ENCODE results near the gene NAA38.

The NAA38 gene

DNA sequence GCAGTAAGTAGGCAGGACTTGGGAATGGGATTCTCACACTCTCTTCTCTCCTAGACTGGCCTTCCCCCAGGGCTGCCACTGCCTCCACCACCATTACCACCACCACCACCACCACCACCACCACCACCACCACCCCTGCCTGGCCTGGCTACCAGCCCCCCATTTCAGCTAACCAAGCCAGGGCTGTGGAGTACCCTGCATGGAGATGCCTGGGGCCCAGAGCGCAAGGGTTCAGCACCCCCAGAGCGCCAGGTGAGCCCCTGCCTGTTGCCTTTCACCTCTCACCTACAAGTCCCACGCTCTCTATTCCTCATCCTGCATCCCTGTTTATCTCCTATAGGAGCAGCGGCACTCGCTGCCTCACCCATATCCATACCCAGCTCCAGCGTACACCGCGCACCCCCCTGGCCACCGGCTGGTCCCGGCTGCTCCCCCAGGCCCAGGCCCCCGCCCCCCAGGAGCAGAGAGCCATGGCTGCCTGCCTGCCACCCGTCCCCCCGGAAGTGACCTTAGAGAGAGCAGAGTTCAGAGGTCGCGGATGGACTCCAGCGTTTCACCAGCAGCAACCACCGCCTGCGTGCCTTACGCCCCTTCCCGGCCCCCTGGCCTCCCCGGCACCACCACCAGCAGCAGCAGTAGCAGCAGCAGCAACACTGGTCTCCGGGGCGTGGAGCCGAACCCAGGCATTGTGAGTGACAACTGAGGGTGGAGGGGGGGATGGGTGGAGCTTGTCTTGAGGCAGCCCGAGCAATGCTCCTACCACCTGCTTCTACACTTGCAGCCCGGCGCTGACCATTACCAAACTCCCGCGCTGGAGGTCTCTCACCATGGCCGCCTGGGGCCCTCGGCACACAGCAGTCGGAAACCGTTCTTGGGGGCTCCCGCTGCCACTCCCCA lies 10.3 kb downstream of the NAA38 start:
- peaks cover 19 to 26% of the 10 kb centered on the region in 2 donors for H3K4me1 ChIP-seq (ENCODE audit: control insufficient read depth in 1 of 2, insufficient read depth in 2 of 2, low read length in 2 of 2)

DNA sequence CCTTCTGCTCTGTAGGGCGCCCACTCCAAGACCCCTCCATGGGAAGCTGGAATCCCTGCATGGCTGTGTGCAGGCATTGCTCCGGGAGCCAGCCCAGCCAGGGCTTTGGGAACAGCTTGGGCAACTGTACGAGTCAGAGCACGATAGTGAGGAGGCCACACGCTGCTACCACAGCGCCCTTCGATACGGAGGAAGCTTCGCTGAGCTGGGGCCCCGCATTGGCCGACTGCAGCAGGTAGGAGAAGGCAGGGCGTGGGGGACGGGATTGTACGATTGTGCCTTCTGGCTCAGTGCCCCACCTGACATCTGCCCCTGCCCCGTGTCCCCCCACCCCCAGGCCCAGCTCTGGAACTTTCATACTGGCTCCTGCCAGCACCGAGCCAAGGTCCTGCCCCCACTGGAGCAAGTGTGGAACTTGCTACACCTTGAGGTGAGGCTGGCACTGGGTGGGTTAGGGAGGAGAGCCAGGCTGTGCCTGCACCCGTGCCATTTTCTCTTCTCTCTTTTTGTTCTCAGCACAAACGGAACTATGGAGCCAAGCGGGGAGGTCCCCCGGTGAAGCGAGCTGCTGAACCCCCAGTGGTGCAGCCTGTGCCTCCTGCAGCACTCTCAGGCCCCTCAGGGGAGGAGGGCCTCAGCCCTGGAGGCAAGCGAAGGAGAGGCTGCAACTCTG lies 11.2 kb downstream of the NAA38 start:
- Histone ChIP-seq H3K9me3 (ENCODE audit: control insufficient read depth in 1 of 2, low read length in 2 of 2) (no peaks in the 10 kb centered on the region), H3K27ac (ENCODE audit: low read depth, low read length) (no peak overlapping the region), H3K9ac (ENCODE audit: low read depth in 1 of 2, low read length in 2 of 2) (no peak overlapping the region), H3K4me3 (ENCODE audit: low read depth in 1 of 2, low read length in 2 of 2) (no peak overlapping the region), H3K27me3 (ENCODE audit: control insufficient read depth in 1 of 2, insufficient read depth in 2 of 2, low read length in 2 of 2) (no peaks in the 10 kb centered on the region), H3K36me3 (ENCODE audit: control insufficient read depth in 1 of 2, insufficient read depth in 2 of 2, low read length in 2 of 2) (peaks cover 35 to 44% of the 10 kb centered on the region in 2 donors), H3K4me1 (ENCODE audit: control insufficient read depth in 1 of 2, insufficient read depth in 2 of 2, low read length in 2 of 2) (peaks cover 14 to 23% of the 10 kb centered on the region in 2 donors)

More for the DNA sequence above, 10.3 kb downstream of the NAA38 start:
- H3K4me3 ChIP-seq (ENCODE audit: low read depth in 1 of 2, low read length in 2 of 2) = no peak overlapping the region
- H3K9ac ChIP-seq (ENCODE audit: low read depth in 1 of 2, low read length in 2 of 2) = no peak overlapping the region
- no peak overlapping the region for H3K27ac ChIP-seq (ENCODE audit: low read depth, low read length)
- no peaks in the 10 kb centered on the region for H3K9me3 ChIP-seq (ENCODE audit: control insufficient read depth in 1 of 2, low read length in 2 of 2)
- no peaks in the 10 kb centered on the region for H3K27me3 ChIP-seq (ENCODE audit: control insufficient read depth in 1 of 2, insufficient read depth in 2 of 2, low read length in 2 of 2)
- peaks cover 40 to 49% of the 10 kb centered on the region in 2 donors for H3K36me3 ChIP-seq (ENCODE audit: control insufficient read depth in 1 of 2, insufficient read depth in 2 of 2, low read length in 2 of 2)

DNA sequence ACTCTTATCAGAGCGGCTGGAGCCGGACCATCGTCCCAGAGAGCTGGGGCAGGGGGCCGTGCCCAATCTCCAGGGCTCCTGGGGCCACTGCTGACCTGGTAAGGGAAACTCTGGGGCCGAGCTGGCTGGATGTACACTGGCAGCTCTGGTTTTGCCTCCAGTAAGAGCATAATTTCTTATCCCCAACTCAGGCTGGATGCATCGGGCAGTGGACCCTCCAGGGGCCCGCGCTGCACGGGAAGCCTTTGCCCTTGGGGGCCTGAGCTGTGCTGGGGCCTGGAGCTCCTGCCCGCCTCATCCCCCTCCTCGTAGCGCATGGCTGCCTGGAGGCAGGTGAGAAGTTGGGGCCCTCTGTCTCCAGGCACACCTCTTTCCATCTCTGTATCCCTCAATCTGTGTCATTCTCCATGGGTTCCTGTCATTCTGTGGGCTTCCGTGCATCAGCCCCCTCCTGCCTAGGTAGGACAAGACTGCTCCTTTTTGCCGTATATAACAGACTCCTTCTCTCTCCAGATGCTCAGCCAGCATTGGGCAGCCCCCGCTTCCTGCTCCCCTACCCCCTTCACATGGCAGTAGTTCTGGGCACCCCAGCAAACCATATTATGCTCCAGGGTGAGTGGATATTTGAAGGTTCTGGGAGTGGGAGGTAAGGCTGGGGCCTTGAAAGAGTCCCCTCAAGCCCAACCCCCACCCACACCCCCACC lies 11.8 kb downstream of the NAA38 start:
- peak overlapping the region; percentile 63 to 99 for H3K9ac ChIP-seq (ENCODE audit: low read depth in 1 of 2, low read length in 2 of 2)
- H3K4me1 ChIP-seq (ENCODE audit: control insufficient read depth in 1 of 2, insufficient read depth in 2 of 2, low read length in 2 of 2) = peaks cover 19 to 24% of the 10 kb centered on the region in 2 donors
- peak overlapping the region; percentile 98 for H3K27ac ChIP-seq (ENCODE audit: low read depth, low read length)
- H3K36me3 ChIP-seq (ENCODE audit: control insufficient read depth in 1 of 2, insufficient read depth in 2 of 2, low read length in 2 of 2) = peaks cover 32 to 37% of the 10 kb centered on the region in 2 donors
- no peaks in the 10 kb centered on the region for H3K9me3 ChIP-seq (ENCODE audit: control insufficient read depth in 1 of 2, low read length in 2 of 2)
- peak overlapping the region; percentile 69 to 86 for H3K4me3 ChIP-seq (ENCODE audit: low read depth in 1 of 2, low read length in 2 of 2)
- H3K27me3 ChIP-seq (ENCODE audit: control insufficient read depth in 1 of 2, insufficient read depth in 2 of 2, low read length in 2 of 2) = no peaks in the 10 kb centered on the region

DNA sequence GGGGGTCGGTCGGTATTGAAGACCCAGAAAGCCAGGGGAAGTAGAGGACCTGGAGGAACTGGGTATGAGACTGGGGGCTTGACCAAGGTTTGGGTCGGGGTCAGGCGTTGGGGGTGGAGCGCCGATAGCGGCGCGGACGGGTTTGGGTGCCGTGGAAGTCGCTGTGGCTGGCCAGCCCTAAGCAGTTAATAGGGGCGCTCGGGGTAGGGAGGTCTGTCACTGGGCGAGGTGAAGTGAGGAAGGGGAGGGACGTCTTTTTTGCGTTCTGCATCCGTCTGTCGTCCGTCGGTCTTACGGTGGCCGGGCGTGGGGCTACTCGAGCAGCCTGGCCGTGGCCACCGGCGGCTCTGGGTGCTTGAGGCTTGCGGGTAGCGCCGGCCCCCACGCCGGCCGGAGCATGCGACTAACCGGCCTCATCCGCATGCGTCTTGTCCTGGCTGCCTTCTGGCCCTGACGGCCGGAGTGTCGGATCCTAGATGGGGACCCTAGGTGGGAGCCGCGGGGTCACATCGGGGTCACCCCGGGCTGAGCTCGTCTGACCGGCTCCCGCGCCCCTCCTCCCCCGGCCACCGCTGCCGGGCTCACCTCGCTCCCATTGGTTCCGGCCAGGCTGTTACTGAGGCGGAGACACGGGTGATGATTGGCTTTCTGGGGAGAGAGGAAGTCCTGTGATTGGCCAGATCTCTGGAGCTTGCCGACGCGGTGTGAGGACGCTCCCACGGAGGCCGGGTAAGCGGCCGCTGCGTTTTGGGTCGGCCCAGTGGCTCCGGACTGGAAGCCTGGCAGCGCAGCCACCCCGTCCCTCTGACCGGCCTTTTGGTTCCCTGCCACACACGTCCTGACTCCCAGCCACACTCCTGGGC lies 12.8 kb downstream of the NAA38 start:
- Histone ChIP-seq H3K27me3 (ENCODE audit: control insufficient read depth in 1 of 2, insufficient read depth in 2 of 2, low read length in 2 of 2) (no peaks in the 10 kb centered on the region), H3K9ac (ENCODE audit: low read depth in 1 of 2, low read length in 2 of 2) (peak overlapping the region; percentile 96 to 99), H3K27ac (ENCODE audit: low read depth, low read length) (peak overlapping the region; percentile 98), H3K4me1 (ENCODE audit: control insufficient read depth in 1 of 2, insufficient read depth in 2 of 2, low read length in 2 of 2) (peaks cover 29 to 34% of the 10 kb centered on the region in 2 donors), H3K36me3 (ENCODE audit: control insufficient read depth in 1 of 2, insufficient read depth in 2 of 2, low read length in 2 of 2) (peaks cover 26 to 30% of the 10 kb centered on the region in 2 donors), H3K4me3 (ENCODE audit: low read depth in 1 of 2, low read length in 2 of 2) (peak overlapping the region; percentile 69 to 86), H3K9me3 (ENCODE audit: control insufficient read depth in 1 of 2, low read length in 2 of 2) (no peaks in the 10 kb centered on the region)

DNA sequence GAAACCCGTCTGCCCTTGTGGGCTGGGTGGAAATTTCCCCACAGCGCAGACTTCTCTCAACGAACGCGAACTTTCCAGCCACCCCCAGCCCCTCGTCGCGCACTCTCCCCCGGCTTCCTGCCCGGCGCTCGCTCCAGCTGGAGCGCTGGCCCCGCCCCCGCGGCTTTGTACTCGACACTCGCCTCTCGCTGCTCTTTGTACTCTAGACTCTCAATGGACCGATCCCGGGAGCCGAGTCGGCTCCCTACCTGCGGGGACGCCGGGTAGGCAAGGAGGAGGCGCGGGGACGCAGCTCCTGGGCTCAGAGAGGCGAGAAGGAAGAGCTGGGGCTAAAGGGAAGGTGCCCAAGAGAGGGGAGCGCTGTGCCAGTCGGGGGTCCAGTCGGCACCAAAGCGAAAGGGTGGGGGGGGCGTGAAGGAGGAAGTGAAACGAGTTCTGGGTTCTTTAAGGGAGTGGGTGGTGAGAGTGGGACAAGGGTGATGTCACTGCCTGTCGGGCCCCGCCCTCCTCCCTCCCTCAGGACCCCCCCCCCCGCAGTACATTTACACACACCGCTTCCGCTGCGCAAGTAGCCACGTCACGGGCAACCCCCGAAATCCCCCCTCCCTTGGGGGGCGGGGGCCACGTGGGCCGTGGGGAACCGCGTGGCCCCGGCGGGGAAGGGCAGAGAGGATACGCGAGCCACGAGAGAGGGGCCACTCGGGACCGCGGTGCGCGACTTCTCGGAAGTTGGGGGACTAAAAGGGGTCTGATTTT lies 13.6 kb downstream of the NAA38 start:
- no peaks in the 10 kb centered on the region for H3K9me3 ChIP-seq (ENCODE audit: control insufficient read depth in 1 of 2, low read length in 2 of 2)
- peak overlapping the region; percentile 69 to 86 for H3K4me3 ChIP-seq (ENCODE audit: low read depth in 1 of 2, low read length in 2 of 2)
- H3K27ac ChIP-seq (ENCODE audit: low read depth, low read length) = peak overlapping the region; percentile 98
- H3K27me3 ChIP-seq (ENCODE audit: control insufficient read depth in 1 of 2, insufficient read depth in 2 of 2, low read length in 2 of 2) = no peaks in the 10 kb centered on the region
- H3K36me3 ChIP-seq (ENCODE audit: control insufficient read depth in 1 of 2, insufficient read depth in 2 of 2, low read length in 2 of 2) = peaks cover 20 to 23% of the 10 kb centered on the region in 2 donors
- H3K4me1 ChIP-seq (ENCODE audit: control insufficient read depth in 1 of 2, insufficient read depth in 2 of 2, low read length in 2 of 2) = peaks cover 37 to 42% of the 10 kb centered on the region in 2 donors
- H3K9ac ChIP-seq (ENCODE audit: low read depth in 1 of 2, low read length in 2 of 2) = peak overlapping the region; percentile 96 to 99

DNA sequence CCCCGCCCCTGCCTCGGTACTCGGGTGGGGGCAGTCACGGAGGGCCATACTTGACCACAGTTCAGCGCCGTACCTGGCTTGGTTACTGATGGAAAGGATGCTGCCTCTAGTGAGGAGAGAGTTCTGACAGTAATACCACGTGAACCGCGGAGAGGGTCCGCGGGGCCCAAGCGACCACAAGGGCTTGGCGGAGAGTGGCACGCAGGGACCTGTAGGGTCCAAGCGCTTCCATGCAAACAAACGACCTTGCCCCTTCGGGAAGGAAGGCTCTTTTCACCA lies 14.2 kb downstream of the NAA38 start:
- H3K36me3 ChIP-seq (ENCODE audit: control insufficient read depth in 1 of 2, insufficient read depth in 2 of 2, low read length in 2 of 2) = peaks cover 20 to 21% of the 10 kb centered on the region in 2 donors
- H3K27ac ChIP-seq (ENCODE audit: low read depth, low read length) = peak overlapping the region; percentile 98
- peaks cover 41 to 47% of the 10 kb centered on the region in 2 donors for H3K4me1 ChIP-seq (ENCODE audit: control insufficient read depth in 1 of 2, insufficient read depth in 2 of 2, low read length in 2 of 2)
- H3K9ac ChIP-seq (ENCODE audit: low read depth in 1 of 2, low read length in 2 of 2) = peak overlapping the region; percentile 93 to 99
- no peaks in the 10 kb centered on the region for H3K9me3 ChIP-seq (ENCODE audit: control insufficient read depth in 1 of 2, low read length in 2 of 2)
- peak overlapping the region; percentile 69 to 86 for H3K4me3 ChIP-seq (ENCODE audit: low read depth in 1 of 2, low read length in 2 of 2)
- no peaks in the 10 kb centered on the region for H3K27me3 ChIP-seq (ENCODE audit: control insufficient read depth in 1 of 2, insufficient read depth in 2 of 2, low read length in 2 of 2)

DNA sequence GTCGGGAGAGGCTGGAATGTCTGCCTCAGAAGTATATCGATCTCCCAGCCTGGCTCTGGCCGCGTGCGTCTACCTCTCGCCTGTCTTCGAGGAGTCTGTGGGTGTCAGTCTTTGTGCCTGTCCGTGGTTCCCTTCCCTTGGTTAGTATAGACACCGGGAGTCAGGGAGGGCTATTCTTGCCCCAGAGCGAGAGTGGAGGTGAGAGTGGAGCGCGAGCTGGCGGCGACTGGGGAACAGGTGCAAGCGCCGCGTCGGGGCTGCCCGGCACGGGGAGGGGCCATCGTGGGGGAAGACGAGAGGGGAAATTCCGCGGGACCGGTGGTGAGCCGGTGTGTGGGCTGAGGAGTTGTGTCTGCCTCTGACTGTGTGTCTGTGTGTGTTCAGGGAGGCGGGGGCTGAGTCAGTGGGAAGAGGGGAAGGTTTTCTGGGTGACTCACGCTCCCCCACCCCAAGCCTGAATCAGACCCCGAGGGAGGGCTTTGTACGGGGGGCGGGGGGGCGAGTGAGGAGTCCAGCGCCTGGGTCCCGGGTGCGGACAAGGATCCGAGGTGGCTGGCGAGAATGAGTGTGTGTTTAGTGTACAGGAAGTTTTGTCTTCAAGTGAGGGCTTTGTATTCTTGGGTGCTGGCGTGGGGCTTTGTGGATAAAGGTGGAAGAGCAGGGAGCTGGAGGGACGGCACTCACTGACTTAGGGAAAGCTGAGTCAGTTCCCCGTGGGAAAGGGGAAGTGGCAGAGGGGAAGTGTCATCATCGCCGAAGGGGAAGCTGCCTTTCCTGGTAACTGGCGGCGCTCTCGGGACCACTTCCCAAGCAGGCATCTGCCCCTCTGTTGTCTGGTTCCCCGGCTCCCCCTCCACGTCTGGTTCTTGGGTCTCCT lies 14.7 kb downstream of the NAA38 start:
- Histone ChIP-seq H3K4me1 (ENCODE audit: control insufficient read depth in 1 of 2, insufficient read depth in 2 of 2, low read length in 2 of 2) (peaks cover 44 to 49% of the 10 kb centered on the region in 2 donors), H3K36me3 (ENCODE audit: control insufficient read depth in 1 of 2, insufficient read depth in 2 of 2, low read length in 2 of 2) (peaks cover 16 to 20% of the 10 kb centered on the region in 2 donors), H3K9ac (ENCODE audit: low read depth in 1 of 2, low read length in 2 of 2) (peak overlapping the region; percentile 93 to 99), H3K9me3 (ENCODE audit: control insufficient read depth in 1 of 2, low read length in 2 of 2) (no peaks in the 10 kb centered on the region), H3K27ac (ENCODE audit: low read depth, low read length) (peak overlapping the region; percentile 98), H3K27me3 (ENCODE audit: control insufficient read depth in 1 of 2, insufficient read depth in 2 of 2, low read length in 2 of 2) (no peaks in the 10 kb centered on the region), H3K4me3 (ENCODE audit: low read depth in 1 of 2, low read length in 2 of 2) (peak overlapping the region; percentile 69 to 86)

DNA sequence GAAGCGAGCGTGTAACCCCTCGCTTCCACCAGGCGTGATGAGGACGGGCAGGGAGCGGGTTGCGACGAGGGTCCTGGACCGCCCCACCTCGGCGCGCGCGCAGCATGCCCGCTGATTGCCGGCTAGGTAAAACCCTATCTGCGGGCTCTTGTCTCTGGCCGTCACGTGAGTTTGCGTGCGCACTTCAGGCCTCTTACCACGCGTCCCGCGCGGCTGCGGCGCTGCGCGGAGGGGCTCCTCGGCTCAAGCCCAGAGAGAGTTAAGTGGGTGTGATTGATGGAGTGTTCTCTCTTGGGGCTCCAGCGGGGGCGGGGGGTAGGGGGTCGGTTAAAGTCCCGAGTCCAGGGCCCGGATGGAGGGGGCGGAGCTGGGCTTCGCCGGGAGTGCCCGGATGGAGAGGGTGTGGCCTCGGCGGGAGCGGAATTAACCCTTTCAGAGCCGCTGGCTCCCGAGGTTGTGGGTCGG lies 15.4 kb downstream of the NAA38 start:
- H3K36me3 ChIP-seq (ENCODE audit: control insufficient read depth in 1 of 2, insufficient read depth in 2 of 2, low read length in 2 of 2) = peaks cover 11 to 15% of the 10 kb centered on the region in 2 donors
- peaks cover 51 to 56% of the 10 kb centered on the region in 2 donors for H3K4me1 ChIP-seq (ENCODE audit: control insufficient read depth in 1 of 2, insufficient read depth in 2 of 2, low read length in 2 of 2)
- H3K4me3 ChIP-seq (ENCODE audit: low read depth in 1 of 2, low read length in 2 of 2) = peak overlapping the region; percentile 69 to 86
- H3K27ac ChIP-seq (ENCODE audit: low read depth, low read length) = peak overlapping the region; percentile 98
- H3K27me3 ChIP-seq (ENCODE audit: control insufficient read depth in 1 of 2, insufficient read depth in 2 of 2, low read length in 2 of 2) = no peaks in the 10 kb centered on the region
- no peaks in the 10 kb centered on the region for H3K9me3 ChIP-seq (ENCODE audit: control insufficient read depth in 1 of 2, low read length in 2 of 2)
- H3K9ac ChIP-seq (ENCODE audit: low read depth in 1 of 2, low read length in 2 of 2) = peak overlapping the region; percentile 93 to 99
